SK-N-SH treated with all-trans-retinoic acid at 6 μM for 48 hours (cell line): ENCODE results near the gene SLK.

ENCODE experiments used
- ATAC-seq: fragments of 200-7000 bp; cut with Tn5 transposase; 3 replicates; pipeline ENCODE4 v1.9.1; 2020; ENCODE audit warnings: mild to moderate bottlenecking, moderate library complexity
- ARNTL ChIP-seq: fragments of 450-650 bp; formaldehyde crosslinking; IDR thresholded peaks from 2 replicates; pipeline ENCODE4 v1.5.0; 2020; ENCODE audit warnings: low read depth, mild to moderate bottlenecking, moderate library complexity, borderline replicate concordance
- BACH2 ChIP-seq: fragments of 250-450 bp; sonication (Bioruptor Pico); IDR thresholded peaks from 2 replicates; pipeline ENCODE4 v1.9.0; 2021; ENCODE audit warnings: mild to moderate bottlenecking, borderline replicate concordance
- CREB5 ChIP-seq: fragments of 250-450 bp; sonication (Bioruptor Pico); IDR thresholded peaks from 2 replicates; pipeline ENCODE4 v1.5.1; 2020; ENCODE audit warnings: low read depth, mild to moderate bottlenecking, moderate library complexity
- CSDC2 ChIP-seq: fragments of 250-450 bp; sonication (Bioruptor Pico); IDR thresholded peaks from 2 replicates; pipeline ENCODE4 v1.5.0; 2020; ENCODE audit warnings: mild to moderate bottlenecking, moderate library complexity
- CSRNP3 ChIP-seq: fragments of 250-450 bp; sonication (Bioruptor Pico); IDR thresholded peaks from 2 replicates; pipeline ENCODE4 v1.5.1; 2021; ENCODE audit warnings: mild to moderate bottlenecking, moderate library complexity
- ESRRG ChIP-seq: fragments of 250-450 bp; sonication (Bioruptor Pico); IDR thresholded peaks from 2 replicates; pipeline ENCODE4 v1.6.1; 2021; ENCODE audit warnings: mild to moderate bottlenecking
- GLIS3 ChIP-seq: fragments of 250-450 bp; sonication (Bioruptor Pico); IDR thresholded peaks from 2 replicates; pipeline ENCODE4 v1.5.0; 2020; ENCODE audit warnings: mild to moderate bottlenecking, moderate library complexity
- ISL1 ChIP-seq: fragments of 250-450 bp; sonication (Bioruptor Pico); IDR thresholded peaks from 2 replicates; pipeline ENCODE4 v2.1.2; 2022; ENCODE audit warnings: mild to moderate bottlenecking, moderate library complexity
- OSR1 ChIP-seq: fragments of 250-450 bp; sonication (Bioruptor Pico); IDR thresholded peaks from 2 replicates; pipeline ENCODE4 v1.8.0; 2022; ENCODE audit warnings: moderate library complexity, mild to moderate bottlenecking, inconsistent platforms
- PATZ1 ChIP-seq: fragments of 250-450 bp; sonication (Bioruptor Pico); IDR thresholded peaks from 2 replicates; pipeline ENCODE4 v1.8.0; 2020; ENCODE audit warnings: mild to moderate bottlenecking, moderate library complexity, borderline replicate concordance
- PPARA ChIP-seq: fragments of 250-450 bp; sonication (Bioruptor Pico); IDR thresholded peaks from 2 replicates; pipeline ENCODE4 v1.5.0; 2020; ENCODE audit warnings: mild to moderate bottlenecking, borderline replicate concordance
- RARB ChIP-seq: fragments of 250-450 bp; sonication (Bioruptor Pico); IDR thresholded peaks from 2 replicates; pipeline ENCODE4 v1.8.0; 2021; ENCODE audit warnings: mild to moderate bottlenecking, moderate library complexity
- SNAI2 ChIP-seq: fragments of 250-450 bp; sonication (Bioruptor Pico); IDR thresholded peaks from 2 replicates; pipeline ENCODE4 v1.5.0; 2020; ENCODE audit warnings: mild to moderate bottlenecking, moderate library complexity
- TCF4 ChIP-seq: fragments of 250-450 bp; sonication (Bioruptor Pico); IDR thresholded peaks from 2 replicates; pipeline ENCODE4 v1.8.0; 2021; ENCODE audit warnings: mild to moderate bottlenecking, moderate library complexity, borderline replicate concordance
- TSHZ2 ChIP-seq: fragments of 250-450 bp; sonication (Bioruptor Pico); IDR thresholded peaks from 2 replicates; pipeline ENCODE4 v1.5.0; 2020; ENCODE audit warnings: mild to moderate bottlenecking, moderate library complexity
- ZC3H10 ChIP-seq: fragments of 250-450 bp; sonication (Bioruptor Pico); IDR thresholded peaks from 2 replicates; pipeline ENCODE4 v1.5.1; 2021; ENCODE audit warnings: mild to moderate bottlenecking, moderate library complexity
- ZFP3 ChIP-seq: fragments of 250-450 bp; sonication (Bioruptor Pico); IDR thresholded peaks from 2 replicates; pipeline ENCODE4 v1.5.0; 2020; ENCODE audit warnings: mild to moderate bottlenecking, moderate library complexity
- ZFP30 ChIP-seq: fragments of 450-650 bp; formaldehyde crosslinking; IDR thresholded peaks from 2 replicates; pipeline ENCODE4 v1.5.0; 2022; ENCODE audit warnings: mild to moderate bottlenecking, moderate library complexity
- ZNF70 ChIP-seq: fragments of 450-650 bp; formaldehyde crosslinking; IDR thresholded peaks from 2 replicates; pipeline ENCODE4 v1.5.0; 2020; ENCODE audit warnings: mild to moderate bottlenecking, moderate library complexity
- ZNF8 ChIP-seq: fragments of 450-650 bp; formaldehyde crosslinking; IDR thresholded peaks from 2 replicates; pipeline ENCODE4 v1.5.0; 2020; ENCODE audit warnings: mild to moderate bottlenecking, moderate library complexity

Gene SLK

GRCh38 chr10:104034401-104035193 is 67.7 kb downstream of the SLK start (continued):
- TF ChIP-seq CSRNP3 (CRISPR knock-in tag) = no peak
- TF ChIP-seq SNAI2 = no peak
- TF ChIP-seq ZFP3 (CRISPR knock-in tag) = no peak
- no peak for TF ChIP-seq GLIS3 (CRISPR knock-in tag)
- TF ChIP-seq, all 23 proteins: peak for 0

GRCh38 chr10:104035194-104036068 is 68.5 kb downstream of the SLK start:
- TF ChIP-seq ZNF70 (CRISPR knock-in tag) (no peak), CSDC2 (no peak), ZFP30 (CRISPR knock-in tag) (no peak), BACH2 (CRISPR knock-in tag) (no peak), PPARA (CRISPR knock-in tag) (no peak), RARB (CRISPR knock-in tag) (no peak)
- no peak; the same call in 2 of the 3 replicates for ATAC-seq

- no peak; the same call in 2 of the 3 replicates for ATAC-seq
- TF ChIP-seq ISL1 (no peak), ZFP30 (CRISPR knock-in tag) (no peak), ESRRG (CRISPR knock-in tag) (no peak), SNAI2 (no peak), RARB (CRISPR knock-in tag) (no peak), PPARA (CRISPR knock-in tag) (no peak), CSDC2 (no peak), TCF4 (CRISPR knock-in tag) (no peak), ZNF70 (CRISPR knock-in tag) (no peak), BACH2 (CRISPR knock-in tag) (no peak), GLIS3 (CRISPR knock-in tag) (no peak), ZC3H10 (CRISPR knock-in tag) (no peak), TSHZ2 (CRISPR knock-in tag) (no peak), OSR1 (CRISPR knock-in tag) (no peak), PATZ1 (CRISPR knock-in tag) (no peak), ARNTL (no peak), CREB5 (no peak), ZNF8 (CRISPR knock-in tag) (no peak), ZFP3 (CRISPR knock-in tag) (no peak)
- TF ChIP-seq, all 23 proteins: peak for 0
Measured at GRCh38 chr10:104036069-104036384, 69.1 kb downstream of the SLK start.
